Stimulated activated CD4-positive, alpha-beta T cell treated with anti-CD3 and anti-CD28 coated beads, Interleukin-4, amount 100 ng/mL, for 1 hour (primary cell): ENCODE data around the gene PELO.

ENCODE experiments used
- DNase-seq: peaks from one replicate; pipeline ENCODE4 v3.0.0-alpha.2; 2020

The PELO gene

GRCh38 chr5:52773342-52773741, 14.4 kb upstream of the PELO start:
- DNase-seq: no peak

- DNase-seq: no peak
Measured at GRCh38 chr5:52774005-52774410, 13.7 kb upstream of the PELO start.

- DNase-seq: no peak
Measured at GRCh38 chr5:52776116-52776515, 11.6 kb upstream of the PELO start.

- DNase-seq: no peak
Measured at GRCh38 chr5:52777186-52777585, 10.5 kb upstream of the PELO start.

- no peak for DNase-seq
Measured at GRCh38 chr5:52778781-52779180, 8.9 kb upstream of the PELO start.

- no peak for DNase-seq
Measured at GRCh38 chr5:52779213-52779612, 8.5 kb upstream of the PELO start.

GRCh38 chr5:52783226-52783959, 4.3 kb upstream of the PELO start:
- DNase-seq: no peak

- no peak for DNase-seq
Measured at GRCh38 chr5:52784737-52785136, 3.0 kb upstream of the PELO start.

GRCh38 chr5:52786391-52786790, 1.3 kb upstream of the PELO start:
- DNase-seq: no peak

- DNase-seq: peak; percentile 16
Measured at GRCh38 chr5:52786949-52787599, 642 bp upstream of the PELO start.

- DNase-seq: no peak
Measured at GRCh38 chr5:52788505-52788821, 747 bp downstream of the PELO start.

- no peak for DNase-seq
Measured at GRCh38 chr5:52789378-52789777, 1.7 kb downstream of the PELO start.

- DNase-seq: no peak
Measured at GRCh38 chr5:52789851-52790250, 2.1 kb downstream of the PELO start.

- DNase-seq: no peak
Measured at GRCh38 chr5:52791366-52791765, 3.6 kb downstream of the PELO start.

GRCh38 chr5:52794519-52794918, 6.8 kb downstream of the PELO start:
- DNase-seq: no peak

GRCh38 chr5:52796031-52796430, 8.3 kb downstream of the PELO start:
- no peak for DNase-seq

GRCh38 chr5:52796516-52797103, 8.9 kb downstream of the PELO start:
- DNase-seq: no peak

- no peak for DNase-seq
Measured at GRCh38 chr5:52798938-52799337, 11.2 kb downstream of the PELO start.

- DNase-seq: no peak
Measured at GRCh38 chr5:52799358-52799982, 11.8 kb downstream of the PELO start.

GRCh38 chr5:52799983-52800393, 12.3 kb downstream of the PELO start:
- DNase-seq: peak; percentile 97

GRCh38 chr5:52800394-52801213, 12.9 kb downstream of the PELO start:
- peak; percentile 48 for DNase-seq

- DNase-seq: no peak
Measured at GRCh38 chr5:52801329-52801728, 13.6 kb downstream of the PELO start.
